Placental epithelial cell (primary cell): ENCODE measurements around the gene TBCC. TPM values are rescaled to one million over a fixed set of nuclear protein-coding genes. Genes with fewer than 3 reads are reported as not detected.

Source experiments
- total RNA-seq: library from RNA; depleted of rRNA; stranded (reverse); fragments of >200 nt; gene quantifications from 2 replicates; pipeline ENCODE4 v1.2.3, GENCODE V29; 2012

TBCC gene
- total RNA-seq: 34.2 and 36.3 TPM in 2 replicates

DNA sequence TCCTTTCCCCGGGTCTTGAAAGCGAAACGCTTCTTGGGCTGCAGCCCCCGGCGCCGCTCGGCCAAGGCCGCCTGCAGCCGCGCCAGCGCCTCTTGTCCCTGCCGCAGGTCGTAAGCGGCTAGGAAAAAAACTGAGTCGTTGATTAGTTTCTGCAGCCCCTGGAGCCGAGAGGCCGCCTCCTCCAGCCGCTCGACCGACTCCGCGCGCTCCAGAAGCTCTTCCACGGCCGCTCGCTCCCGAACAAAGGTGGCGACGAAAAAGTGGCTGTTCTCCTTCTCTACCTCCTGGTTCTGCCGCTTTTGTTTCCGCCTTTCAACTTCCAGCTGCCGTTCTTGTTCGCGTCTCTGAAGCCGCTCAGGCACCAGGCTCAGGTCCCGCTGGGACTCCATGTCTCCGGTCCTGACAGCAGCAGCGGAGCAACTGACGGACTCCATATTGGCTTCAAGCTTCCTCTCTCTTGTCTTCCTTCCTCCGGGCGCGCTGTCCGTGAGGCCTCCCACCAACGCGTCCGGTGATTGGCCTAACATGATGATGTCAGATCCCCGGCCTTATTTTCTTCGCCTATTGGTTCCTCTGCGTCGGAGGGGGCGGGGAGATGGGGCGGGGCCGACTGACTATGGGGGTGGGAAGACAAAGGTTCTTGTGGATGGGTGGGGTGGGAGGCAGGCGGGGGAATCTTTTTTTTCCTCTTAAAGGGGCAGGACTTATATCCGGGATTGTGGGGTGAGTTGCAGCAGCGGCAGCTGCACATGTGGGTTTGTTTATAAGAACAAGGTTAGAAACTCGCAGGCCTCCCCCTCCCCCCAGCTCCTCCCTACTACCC, at the start of gene TBCC:
Gene TBCC, minus strand, starts transcription at position 464 of the 823 bp plus-strand sequence. Its CDS starts 30 bp downstream, at position 434.

DNA sequence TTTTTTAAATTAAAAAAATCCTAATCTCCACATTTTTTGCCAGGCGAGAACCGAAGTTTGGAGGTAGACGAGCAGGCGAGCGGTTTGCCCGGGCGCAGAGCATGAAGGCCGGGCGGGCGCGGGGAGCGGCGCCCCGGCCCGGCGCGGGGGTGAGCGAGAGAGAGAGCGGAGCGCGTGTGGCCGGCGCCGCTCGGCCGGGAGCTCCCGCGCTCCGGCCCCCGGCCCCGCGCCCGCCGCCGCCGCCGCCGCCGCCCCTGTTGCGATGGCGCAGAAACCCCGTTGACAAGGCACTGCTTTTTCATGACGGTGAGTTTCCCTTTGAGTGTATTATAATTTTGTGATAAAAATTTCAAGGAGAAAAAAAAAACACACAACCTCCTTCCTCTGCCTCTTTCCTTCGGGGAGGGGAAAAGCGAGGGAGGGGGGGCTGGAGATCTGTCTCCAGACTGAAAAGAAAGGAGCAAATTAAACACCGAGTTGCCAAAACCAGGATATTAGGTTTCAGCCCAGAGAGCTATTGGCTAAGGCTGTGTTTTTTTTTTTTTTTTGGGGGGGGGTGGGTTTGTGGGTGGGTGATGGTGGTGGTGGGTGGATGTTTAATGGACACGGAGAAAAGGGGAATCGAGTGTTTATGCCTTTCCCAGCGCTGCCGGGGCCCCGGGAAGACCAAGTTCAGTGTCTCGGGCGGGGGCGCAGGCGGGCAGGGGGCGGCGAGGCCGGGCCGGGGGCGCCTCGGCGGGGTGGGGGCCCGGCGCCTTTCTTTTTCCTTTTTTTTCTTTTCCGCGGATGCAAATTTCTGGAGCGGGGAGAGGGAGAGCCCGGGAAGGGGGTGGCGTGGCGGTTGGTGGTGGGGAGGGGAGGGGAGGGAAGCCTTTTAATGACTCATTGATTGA, 36.1 kb upstream of the TBCC start, which contains the start of gene BICRAL:
Gene BICRAL, plus strand, starts transcription at position 257 of the 893 bp plus-strand sequence. CDS start 39,971 bp downstream, outside the sequence.

GRCh38 chr6:42722497-42722896, 23.4 kb downstream of the TBCC start, which contains the start of gene PRPH2:
TSS of gene PRPH2 (minus strand) at chr6:42722597. CDS start at chr6:42722334, 263 bp downstream.

Other genes starting within 250 kb of the TBCC start
- 30.2 and 30.9 TPM in 2 replicates for gene UBR2, start 182.1 kb downstream of the TBCC start, total RNA-seq
- gene PRPH2, start 23.5 kb downstream of the TBCC start, total RNA-seq: 0.79 and 0.98 TPM in 2 replicates
- gene BICRAL, start 35.9 kb upstream of the TBCC start, total RNA-seq: 6.1 and 7.5 TPM in 2 replicates
- 83.6 and 87.5 TPM in 2 replicates for gene RPL7L1, start 133.5 kb upstream of the TBCC start, total RNA-seq
- not detected in 2 replicates for gene PTCRA, start 169.9 kb upstream of the TBCC start, total RNA-seq
- gene CNPY3, start 183.4 kb upstream of the TBCC start, total RNA-seq: 37.6 and 44.8 TPM in 2 replicates
- 0.43 TPM in 1 of 2 replicates, not detected in the other for gene GNMT, start 214.7 kb upstream of the TBCC start, total RNA-seq
- 49.1 and 53.0 TPM in 2 replicates for gene PEX6, start 233.1 kb upstream of the TBCC start, total RNA-seq
- gene PPP2R5D, start 238.5 kb upstream of the TBCC start, total RNA-seq: 39.3 and 49.2 TPM in 2 replicates